IPS DF 4.7 (cell line): ENCODE measurements around the gene COL23A1.
"Not testable (repeated sequence)": the region's sequence is repeated elsewhere in the genome, so short reads cannot be mapped to it uniquely, and the experiment has no call there.

Experiments
- DNase-seq: peaks from one replicate; pipeline ENCODE4 v3.0.0-alpha.2; 2013; ENCODE audit warnings: low spot score; ENCODE audit errors: extremely low read depth

COL23A1 gene

DNA sequence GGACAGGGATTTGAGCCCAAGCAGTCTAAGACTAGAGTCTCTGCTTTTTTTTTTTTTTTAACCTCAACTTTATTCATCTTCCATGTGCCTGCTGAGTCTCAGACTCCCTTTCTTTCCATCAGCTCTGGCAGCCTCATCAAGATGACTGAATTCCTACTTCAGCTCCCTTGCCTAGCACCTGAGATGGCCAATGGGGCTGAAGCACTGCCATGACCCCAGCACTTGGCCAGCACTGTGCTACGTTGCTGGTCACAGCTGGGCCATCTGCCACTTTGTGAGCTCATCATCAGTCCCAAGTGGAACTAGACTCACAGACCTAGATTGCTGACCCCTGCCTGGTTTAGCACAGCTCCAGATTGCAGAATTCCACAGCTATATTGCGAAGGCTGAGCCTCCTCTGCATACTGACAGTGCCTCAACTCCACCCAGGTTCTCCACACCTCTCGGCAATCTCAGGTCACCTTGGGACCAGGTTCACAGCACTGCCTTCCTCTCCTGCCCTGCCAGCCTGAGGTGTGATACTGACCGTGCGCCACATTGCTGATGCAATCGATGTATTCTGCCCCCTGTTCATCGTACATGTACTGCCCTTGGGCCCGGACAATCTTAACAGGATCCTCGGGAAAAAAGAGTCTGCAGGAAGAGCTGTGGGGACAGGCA is 359.2 kb downstream of the COL23A1 start:
- no peak for DNase-seq

DNA sequence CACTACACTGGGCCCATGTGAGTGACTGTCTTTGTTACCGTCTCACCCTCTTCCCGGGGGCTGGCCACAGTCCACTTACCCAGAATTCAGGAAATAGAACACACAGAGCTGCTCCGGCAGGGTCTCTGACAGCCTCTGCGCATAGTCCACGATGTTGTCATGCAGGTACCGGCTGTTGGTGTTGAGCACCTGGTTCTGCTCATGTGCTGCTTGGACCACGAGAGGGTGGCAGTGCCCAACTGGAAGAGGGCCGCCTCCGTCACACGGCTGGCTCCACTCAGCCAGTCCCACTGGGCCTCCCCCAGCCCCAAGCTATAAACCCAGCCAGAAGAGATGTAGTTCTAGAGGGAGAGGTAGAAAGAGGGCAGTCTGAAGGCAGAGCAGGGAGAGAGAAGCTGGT is 360.3 kb downstream of the COL23A1 start:
- no peak for DNase-seq

DNA sequence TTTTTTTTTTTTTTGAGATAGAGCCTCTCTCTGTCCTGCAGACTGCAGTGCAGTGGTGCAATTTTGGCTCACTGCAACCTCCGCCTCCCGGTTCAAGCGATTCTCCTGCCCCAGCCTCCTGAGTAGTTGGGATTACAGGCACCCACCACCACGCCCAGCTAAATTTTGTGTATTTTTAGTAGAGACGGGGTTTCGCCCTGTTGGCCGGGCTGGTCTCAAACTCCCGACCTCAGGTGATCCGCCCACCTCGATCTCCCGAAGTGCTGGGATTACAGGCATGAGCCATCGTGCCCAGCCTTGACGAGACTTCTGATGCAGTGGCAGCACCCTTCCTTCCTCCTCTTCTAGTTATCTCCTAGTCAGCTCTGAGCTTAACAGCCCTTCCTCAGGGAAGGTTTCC is 361.1 kb downstream of the COL23A1 start:
- not testable (repeated sequence) for DNase-seq

DNA sequence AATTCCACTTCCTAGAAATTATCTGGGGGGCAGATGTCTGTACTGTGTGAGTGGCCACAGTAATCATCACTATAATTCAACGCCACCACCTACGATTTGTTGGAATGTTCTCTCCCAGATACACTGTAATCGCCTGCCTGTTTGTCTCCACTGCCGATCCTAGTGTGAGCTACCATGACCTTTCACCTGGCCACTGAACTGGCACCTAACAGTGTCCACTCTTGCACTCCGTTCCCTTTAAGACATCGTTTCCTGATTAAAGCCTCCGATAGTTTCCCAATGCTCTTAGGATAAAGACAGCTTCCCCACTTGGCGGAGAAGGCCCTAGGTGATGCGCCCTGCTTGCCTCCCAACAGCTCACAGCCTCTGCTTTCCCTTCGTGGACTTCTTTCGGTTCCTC is 361.6 kb downstream of the COL23A1 start:
- no peak for DNase-seq

DNA sequence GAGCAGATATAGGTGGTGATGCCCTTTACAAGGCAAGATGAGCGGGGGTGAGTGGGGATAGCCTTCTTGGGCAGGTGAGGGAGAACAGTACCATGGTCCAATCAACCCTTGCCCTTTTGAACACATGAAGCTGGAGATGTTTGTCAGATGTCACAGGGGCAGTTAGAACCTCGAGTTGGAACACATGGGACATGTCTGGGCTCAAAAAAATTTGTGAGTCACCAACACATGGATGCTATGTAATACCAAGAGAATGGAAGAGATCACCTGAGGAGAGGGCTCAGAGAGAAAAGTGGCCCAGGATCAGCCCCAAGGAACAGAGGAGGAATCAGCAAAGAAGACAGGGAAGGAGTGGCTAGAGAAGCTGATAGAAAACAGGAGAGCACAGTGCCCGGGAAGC is 362.3 kb downstream of the COL23A1 start:
- DNase-seq, result no peak

DNA sequence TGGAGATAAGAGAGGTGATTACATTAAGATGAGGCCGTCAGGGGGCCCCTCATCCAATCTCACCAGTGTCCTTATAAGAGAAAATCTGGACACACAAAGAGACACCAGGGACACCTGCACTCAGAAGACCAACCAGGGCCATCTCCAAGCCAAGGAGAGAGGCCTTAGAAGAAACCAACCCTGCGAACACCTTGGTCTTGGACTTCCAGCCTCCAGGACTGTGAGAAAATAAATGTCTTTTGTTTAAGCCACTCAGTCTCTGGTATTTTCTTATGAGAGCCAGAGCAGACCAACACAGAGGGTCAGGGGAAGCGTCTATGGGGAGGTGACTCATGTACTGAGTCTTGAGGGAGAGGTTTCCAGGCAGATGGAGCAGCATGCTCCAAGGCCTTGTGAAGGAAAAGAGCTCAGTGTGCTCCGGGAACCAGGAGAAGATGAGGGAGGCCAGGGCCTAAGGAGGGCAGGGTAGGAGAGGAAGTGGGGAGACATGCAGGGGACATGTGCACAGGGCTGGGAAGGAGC is 363.0 kb downstream of the COL23A1 start:
- no peak for DNase-seq

DNA sequence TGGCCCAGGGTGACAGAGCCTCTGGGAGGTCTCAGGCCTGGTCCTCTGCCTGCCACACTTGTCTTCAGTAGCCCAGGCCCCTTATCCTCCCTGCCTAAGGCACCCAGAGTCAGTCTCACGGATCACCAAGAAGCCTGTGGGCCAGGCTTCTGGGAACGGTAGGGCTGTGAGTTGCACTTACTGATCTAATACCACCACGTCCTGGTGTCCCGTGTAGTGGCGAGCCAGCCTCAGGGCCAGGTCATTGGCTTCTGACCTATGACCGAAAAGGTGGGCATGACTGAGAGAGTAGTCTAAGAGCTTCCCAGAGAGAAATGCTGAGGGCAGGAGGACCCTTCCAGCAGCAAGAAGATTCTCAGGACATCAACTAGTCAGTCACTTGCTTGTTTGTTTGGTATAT is 365.0 kb downstream of the COL23A1 start:
- no peak for DNase-seq

DNA sequence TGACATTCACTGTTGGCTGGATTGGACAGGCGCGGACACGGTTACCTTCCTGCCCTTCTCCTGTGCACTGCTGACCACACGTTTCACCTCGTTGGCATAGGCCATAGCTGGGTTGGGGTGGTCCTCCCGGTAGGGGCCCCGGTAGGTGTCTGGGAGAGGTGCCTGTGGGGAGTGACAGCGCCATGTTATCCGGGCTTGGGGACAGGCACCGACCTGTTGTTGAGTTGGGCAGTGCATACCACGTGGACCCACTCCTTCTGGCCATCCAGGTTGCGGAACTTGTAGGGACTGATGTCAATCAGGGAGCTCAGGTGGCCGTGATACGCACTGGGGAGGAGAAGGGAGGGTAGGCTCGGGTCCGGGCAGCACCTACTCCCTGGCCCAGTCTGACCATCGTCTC is 365.8 kb downstream of the COL23A1 start:
- DNase-seq, result no peak

DNA sequence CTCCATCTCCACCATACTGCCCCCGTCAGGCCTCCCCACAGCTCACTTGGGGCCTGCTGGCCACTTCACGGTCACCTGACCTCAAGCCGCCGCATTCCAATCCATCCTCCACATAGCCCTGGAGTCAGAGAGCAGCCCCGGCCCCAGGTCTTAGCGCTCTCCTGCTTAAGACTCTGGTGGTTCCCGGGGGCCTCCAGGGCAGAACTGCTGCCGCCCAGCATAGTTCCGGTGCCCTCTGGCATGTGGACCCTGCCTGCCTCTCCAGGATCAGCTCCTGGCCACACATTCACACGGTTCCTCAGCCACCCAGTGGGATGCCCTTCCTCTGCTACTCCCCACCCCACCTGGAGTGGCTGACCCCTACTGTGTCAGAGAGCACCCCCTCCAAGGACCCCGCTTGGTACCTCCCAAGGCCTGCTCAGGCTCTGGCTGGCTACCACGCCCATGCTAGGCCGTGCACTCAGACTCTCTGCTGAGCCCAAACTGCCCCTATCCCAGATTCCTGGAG is 366.3 kb downstream of the COL23A1 start:
- DNase-seq, result no peak

DNA sequence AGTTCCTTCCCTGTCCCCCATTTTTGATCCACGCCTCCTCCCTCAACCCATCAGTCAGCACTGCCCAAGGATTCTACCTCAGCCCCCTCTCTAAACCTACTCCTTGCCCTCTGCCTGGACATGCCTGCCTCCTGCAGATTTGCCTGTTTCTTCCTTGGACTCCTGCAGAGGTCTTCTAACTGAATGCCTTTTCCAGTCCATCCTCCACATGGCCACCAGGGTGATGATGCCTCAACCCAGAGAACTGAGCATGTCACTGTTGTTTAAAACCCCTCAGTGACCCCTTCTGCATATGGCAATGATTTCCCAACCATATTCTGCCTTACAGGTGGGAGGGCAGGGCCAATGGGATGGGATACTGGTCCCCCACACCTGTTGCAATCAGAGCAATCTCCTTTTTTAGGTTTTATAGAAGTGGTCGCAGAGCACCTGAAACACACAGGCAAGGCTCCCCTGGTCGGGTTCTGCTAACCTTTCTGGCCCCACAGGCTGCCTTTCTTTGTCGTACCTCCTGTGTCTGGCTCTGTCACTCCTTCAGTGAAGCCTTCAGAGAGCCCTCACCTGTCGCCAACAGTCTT is 366.9 kb downstream of the COL23A1 start:
- DNase-seq, result no peak

DNA sequence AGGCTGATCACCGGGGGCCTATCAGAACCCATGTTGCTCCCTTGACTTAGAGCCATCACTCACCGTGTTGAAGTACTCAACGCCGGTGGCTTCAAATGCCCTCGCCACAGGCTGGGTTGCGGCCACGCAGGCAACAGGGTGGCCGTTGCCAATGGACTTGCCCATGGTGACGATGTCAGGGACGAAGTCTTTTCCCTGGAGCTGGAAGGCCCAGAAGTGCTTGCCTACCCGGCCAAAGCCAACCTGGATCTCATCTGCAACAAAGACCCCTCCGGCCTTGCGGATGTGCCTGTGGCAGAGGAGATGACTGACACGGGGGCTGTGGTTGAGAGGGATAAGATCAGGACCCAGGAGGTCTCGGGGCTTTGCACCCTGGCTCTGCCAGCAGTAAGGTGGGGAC is 367.9 kb downstream of the COL23A1 start:
- no peak for DNase-seq

DNA sequence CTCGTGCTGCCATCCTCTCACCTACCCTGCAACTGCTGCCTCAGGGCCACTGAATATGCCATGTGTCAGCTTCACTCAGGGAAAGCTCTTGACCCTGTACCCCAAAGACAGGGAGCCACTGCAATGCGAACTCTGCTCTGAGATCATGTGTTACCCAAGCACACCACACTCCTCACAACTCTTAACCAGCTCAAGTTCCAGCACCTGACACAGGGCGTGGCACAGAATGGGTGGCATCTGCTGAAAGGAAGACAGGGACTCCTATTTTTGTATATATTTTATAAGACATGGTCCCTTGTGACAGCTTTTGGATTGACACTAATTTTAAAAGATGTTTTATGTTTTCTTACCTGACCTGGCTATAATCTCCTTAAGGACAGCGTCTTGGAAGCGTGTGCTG is 368.3 kb downstream of the COL23A1 start:
- no peak for DNase-seq

DNA sequence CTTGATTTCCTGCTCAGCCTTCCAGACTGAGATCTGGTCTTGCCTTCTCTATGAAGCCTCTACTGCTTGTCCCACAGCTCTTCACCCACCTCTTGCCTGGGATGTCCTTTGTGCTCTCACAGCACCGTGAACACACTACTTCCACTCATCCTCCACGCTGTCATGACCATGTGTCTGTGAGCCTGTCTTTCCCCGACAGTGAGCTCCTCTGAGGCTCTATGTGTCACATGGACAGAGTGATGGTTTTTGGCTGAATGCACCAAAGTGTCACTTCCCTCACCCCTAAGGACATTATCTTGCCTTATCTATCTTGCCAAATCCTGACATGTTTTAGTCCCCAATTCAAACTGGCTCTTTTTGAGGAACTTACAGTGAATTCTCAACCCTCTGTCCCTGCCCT is 368.9 kb downstream of the COL23A1 start:
- no peak for DNase-seq

DNA sequence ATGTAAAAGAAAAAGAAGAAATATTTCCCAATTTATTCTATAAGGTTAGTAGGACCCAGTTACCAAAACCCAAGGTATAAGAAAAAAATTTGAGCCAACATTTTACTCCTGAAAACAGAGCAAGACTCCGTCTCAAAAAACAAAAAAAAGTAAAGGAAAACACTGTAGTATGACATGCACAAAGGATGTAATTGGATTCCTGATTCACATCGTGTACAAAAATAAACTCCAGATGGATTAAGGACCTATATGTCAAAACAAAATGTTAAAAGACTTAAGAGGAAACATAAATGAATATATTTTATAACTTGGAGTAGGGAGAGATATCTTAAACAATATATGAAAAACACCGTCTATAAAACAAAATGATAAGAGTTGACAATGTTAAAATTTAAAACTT is 371.4 kb downstream of the COL23A1 start:
- DNase-seq, result no peak

DNA sequence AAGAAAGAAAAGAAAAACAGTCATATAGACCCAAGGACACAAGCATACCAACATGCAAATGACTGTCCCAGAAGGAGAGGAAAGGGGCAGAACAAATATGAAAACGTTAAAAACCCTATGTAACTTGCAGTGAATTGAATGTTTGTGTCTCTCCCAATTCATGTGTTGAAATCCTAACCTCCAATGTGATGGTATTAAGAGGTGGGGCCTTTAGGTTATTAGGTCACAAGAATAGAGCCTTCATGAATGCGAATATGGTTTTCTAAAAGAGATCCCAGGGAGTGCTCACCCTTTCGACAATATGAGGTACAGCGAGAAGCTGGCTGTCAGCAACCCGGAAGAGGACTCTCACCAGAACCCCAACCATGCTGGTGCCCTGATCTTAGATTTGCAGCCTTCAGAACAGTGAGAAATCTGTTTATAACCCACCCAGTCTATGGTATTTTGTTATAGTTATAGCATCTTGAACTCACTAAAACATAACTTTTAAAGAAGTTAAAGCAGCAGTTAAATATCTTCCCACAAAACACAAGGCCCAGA is 371.9 kb downstream of the COL23A1 start:
- no peak for DNase-seq

DNA sequence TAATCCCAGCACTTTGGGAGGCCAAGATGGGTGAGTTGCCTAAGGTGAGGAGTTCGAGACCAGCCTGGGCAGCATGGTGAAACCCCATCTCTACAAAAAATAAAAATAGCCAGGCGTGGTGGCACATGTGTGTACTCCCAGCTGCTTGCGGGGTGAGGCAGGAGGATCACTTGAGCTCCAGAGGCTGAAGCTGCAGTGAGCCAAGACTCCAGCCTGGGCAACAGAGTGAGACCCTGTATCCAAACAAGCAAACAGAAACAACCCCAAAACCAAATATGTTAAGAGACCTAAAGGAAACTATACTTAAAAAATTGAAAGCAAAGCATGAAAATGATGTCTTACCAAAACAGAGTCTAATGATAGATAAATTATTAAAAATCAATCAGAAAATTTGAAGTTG is 373.4 kb downstream of the COL23A1 start:
- DNase-seq, result no peak

DNA sequence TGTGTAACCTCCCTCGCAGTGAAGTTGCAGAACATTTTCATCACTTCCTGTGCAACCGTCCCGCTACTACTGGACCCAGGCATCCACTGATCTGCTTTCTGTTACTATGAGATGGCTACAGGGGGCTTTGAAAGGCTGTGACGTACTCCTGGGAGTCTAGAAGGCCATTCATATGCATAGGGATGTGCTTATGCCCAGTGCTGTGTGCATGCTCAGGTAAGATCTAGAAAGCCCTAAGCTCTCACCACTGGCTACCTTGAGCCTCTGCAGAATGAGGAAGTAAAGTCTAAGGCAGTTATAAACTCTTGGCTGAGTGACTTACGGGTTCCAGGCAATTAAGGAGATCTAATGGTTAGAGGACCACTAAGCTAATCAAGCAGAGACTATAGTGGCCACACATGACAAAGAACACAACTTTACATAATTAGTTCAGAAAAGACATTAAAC is 374.1 kb downstream of the COL23A1 start:
- no peak for DNase-seq

DNA sequence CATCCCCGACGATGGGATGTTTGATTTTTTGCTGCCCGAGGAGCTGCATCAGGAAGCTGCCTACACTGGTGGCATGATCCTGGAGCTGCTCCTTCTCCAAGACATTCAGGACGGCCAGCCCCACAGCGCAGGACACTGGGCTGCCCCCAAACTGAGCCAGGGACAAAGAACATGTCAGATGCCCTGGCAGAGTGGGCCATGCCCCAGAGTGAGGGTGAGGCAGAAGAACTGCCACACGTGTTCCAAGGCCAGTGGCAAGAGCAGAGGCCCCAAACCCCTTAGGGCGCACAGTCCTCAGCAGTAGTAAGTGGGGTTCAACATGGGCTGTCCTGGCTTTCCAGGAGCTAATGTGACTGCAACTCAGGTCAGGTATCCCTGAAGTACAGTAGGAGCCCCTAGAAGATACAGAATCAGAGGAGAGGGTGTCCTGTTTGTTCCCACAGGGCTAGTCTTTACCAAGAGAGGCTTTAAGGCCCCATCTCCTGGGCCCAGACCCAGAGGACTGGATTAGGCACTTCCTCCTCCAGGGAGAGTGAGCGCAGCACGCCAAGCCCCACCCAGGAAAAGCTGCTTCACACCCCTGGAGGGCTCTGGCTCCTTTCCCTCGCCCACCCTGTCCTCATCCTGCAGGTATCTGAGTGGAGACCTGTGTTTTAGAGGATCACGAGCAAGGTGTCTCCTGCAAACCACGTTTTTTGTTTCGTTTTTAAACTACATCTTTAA is 374.8 kb downstream of the COL23A1 start:
- no peak for DNase-seq

DNA sequence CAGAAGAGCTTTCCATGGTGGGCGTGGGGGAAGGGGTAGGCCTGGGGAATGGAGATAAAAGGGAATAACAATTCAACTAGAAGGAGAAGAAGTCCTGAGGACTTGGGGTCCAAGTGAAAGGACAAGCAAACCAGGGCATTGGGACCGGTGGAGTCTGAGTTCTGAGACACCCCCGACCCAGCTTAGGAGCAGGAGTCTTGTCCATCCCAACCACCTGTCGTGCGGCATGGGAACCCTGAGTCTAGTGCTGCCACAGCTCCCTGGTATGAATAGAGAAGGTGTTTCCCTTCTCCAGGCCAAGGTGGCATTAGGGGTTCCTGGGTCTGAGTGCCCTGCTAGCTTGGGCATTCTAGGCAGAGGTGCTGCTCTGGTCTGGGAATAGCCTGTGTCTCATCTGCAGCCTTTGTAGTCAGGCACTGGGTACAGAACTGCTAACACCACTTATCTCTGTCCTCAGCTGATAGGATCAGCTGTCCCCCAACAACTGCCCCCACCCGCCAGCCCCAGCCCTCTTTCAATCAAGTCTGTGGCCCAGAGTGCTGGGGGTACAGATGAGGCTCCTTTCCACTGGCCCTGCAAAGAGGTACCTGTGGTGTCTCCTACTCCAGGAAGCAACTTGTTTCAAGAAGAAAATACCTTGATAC is 375.9 kb downstream of the COL23A1 start:
- DNase-seq, result no peak

DNA sequence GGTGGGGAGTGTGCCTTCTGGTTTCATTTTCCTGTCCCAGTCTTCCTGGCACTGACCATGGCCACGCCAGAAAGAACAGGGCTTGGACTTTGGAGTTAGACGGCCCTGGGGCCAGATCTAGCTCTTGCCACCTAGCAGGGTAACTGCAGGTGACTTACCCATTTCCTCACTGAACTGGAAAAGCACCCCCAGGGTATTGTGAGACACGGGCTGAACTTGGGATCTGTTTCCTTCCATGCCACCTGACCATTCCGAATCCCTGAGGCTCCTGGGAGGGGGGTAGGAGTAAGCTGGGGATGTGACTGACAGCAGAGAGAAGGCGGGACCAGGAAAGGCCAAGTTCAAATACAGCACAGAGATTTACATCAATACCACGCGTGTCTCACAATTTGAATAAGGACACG is 376.4 kb downstream of the COL23A1 start:
- DNase-seq, result no peak

DNA sequence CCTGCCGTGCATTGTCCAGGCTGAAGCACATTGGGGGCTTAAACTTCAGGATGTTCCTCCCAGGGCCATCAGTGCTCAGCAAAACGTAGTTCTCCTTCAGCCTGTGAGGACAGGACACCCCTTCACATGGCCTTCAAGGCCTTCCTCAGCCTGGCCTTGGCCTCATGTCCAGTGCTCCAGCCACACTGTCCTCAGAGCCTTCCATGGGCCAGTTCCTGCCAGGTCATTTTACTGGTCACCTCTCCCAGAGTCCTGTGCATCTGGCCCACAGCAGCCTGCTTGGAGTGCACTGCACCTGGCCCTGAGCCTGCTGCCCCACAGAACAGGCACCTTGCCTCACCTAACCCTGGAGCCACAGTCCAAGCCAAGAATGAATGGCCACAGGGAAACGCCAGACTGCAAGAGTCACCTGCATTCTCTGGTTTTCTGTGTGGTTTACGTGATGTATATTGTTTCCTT is 377.2 kb downstream of the COL23A1 start:
- no peak for DNase-seq
